GM19238 (cell line): ENCODE measurements around the gene ZNF20.
A peak's percentile ranks its signal among the peaks of the same experiment; 100 is the strongest.
"Not testable (repeated sequence)": the region's sequence is repeated elsewhere in the genome, so short reads cannot be mapped to it uniquely, and the experiment has no call there.

Experiments
- DNase-seq: peaks from one replicate; pipeline ENCODE4 v3.0.0; 2011; ENCODE audit warnings: low spot score; ENCODE audit not compliant: insufficient read length

Gene ZNF20

GRCh38 chr19:12113121-12113520, 27.0 kb downstream of the ZNF20 start:
- no peak for DNase-seq

- no peak for DNase-seq
Measured at GRCh38 chr19:12112701-12113100, 27.4 kb downstream of the ZNF20 start.

GRCh38 chr19:12111943-12112637, 28.1 kb downstream of the ZNF20 start:
- no peak for DNase-seq

GRCh38 chr19:12111176-12111575, 29.0 kb downstream of the ZNF20 start:
- DNase-seq = no peak

GRCh38 chr19:12103909-12104308, 36.2 kb downstream of the ZNF20 start:
- not testable (repeated sequence) for DNase-seq

- DNase-seq = no peak
Measured at GRCh38 chr19:12098040-12098439, 42.1 kb downstream of the ZNF20 start.

GRCh38 chr19:12095111-12095790, 44.9 kb downstream of the ZNF20 start:
- DNase-seq = no peak

GRCh38 chr19:12093777-12094176, 46.4 kb downstream of the ZNF20 start:
- DNase-seq = no peak

- no peak for DNase-seq
Measured at GRCh38 chr19:12092956-12093355, 47.2 kb downstream of the ZNF20 start.

- peak; percentile 77 for DNase-seq
Measured at GRCh38 chr19:12092065-12092867, 47.9 kb downstream of the ZNF20 start.

GRCh38 chr19:12090807-12091206, 49.3 kb downstream of the ZNF20 start:
- peak; percentile 48 for DNase-seq

- no peak for DNase-seq
Measured at GRCh38 chr19:12085074-12085818, 54.9 kb downstream of the ZNF20 start.

GRCh38 chr19:12083336-12083735, 56.8 kb downstream of the ZNF20 start:
- DNase-seq = not testable (repeated sequence)
